ENCODE data around the gene NNMT. TPM values are rescaled to one million over a fixed set of nuclear protein-coding genes. Genes with fewer than 3 reads are reported as not detected.
"Not testable (repeated sequence)": the region's sequence is repeated elsewhere in the genome, so short reads cannot be mapped to it uniquely, and the experiment has no call there.

Gene NNMT
- total RNA-seq, 1 donor from 2014 or later, result 44.0 TPM

DNA sequence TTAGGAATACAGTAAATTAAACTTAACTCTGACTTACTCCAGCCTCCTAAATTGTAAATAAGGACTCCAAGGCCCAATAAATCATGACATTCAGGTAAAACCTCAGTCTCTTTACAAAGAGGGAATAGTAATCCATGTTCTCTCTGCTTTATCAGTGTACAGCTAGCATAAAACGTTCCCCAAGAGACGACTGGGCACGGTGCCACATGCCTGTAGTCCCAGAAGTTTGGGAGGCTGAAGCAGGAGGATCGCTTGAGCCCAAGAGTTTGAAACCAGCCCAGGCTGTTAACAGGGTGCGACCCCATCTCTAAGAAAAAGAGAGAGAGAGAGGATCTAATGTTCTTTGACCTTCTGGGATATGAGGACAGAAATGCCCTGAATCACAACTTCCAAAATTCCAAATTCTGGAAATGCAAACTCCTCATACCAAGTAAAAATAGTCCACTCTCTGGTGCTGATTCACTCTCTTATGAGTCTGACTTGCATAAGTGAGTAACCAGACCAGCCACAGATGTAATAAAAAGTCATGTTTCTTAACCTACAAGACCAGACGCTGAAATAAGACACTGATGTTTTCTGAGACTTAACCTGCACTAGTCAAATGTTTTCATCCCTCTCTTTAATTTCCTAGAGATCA is 25.5 kb downstream of the NNMT start:
- DNase-seq (ENCODE audit: missing footprints), result no peak
- no peak for ATAC-seq
- intact Hi-C loops (cut with DNase I), result no loop called here

GRCh38 chr11:114322934-114323333 is 26.7 kb downstream of the NNMT start:
- no peak for DNase-seq (ENCODE audit: missing footprints)
- intact Hi-C loops (cut with DNase I), result no loop called here
- no peak for ATAC-seq

DNA sequence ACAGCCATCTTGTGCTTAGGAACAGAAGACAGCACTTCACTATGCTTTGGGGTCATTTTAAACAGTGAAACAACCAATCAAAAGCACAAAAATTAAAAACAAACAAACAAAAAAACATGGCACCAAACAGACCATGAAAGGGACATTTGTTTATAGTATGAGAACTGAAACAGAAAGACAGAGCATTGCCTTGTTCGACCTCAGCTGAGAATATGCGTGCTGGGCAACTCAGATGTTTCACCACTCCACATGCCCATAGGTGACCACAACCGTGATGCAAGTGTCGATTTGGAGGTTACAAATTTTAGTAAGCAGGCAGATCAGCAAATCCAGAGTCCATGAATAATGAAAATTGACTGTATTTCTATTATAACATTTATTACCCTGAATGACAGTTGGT is 30.0 kb downstream of the NNMT start:
- intact Hi-C loops (cut with DNase I), result no loop called here
- ATAC-seq (no peak), DNase-seq (ENCODE audit: missing footprints) (no peak)

DNA sequence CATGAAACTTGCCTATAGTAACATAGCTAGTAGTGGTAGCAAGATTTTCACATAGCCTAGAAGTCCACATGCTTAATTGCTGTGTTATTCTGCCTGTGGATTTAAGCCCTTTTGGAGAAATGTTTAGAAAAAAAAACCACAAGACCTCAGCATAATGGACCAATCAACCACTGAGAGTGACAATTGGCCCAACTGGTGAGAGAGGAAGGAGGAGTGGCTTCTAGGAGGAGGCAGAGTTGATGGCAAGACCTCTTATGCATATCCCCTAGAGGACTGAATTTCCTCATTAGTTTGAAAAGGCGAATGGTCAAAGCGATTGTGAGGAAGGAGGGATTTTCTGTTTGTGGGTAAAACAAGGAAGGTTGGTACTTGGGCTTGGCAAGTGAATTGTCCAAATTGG is 30.6 kb downstream of the NNMT start:
- no peak for ATAC-seq
- DNase-seq (ENCODE audit: missing footprints), result no peak
- intact Hi-C loops (cut with DNase I), result no loop called here

DNA sequence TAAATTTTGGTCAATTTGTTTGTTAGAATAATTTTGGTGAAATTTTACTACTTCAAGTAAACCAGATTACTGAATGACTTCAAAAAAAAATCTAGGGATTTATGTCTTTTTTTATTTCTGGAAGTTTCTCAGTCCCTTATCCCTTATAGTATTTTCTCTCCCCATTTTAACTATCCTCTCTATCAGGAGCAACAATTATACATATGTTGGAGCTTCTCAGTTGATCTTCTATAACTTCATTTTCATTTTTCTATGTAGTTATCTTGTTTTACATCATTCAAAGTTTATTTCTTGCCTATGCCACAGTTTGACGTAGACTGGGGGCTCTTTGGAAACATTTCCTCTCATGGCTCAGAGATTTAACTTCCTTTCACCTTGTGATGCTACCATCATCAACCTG is 34.2 kb downstream of the NNMT start:
- no peak for ATAC-seq
- intact Hi-C loops (cut with DNase I), result no loop called here
- DNase-seq (ENCODE audit: missing footprints), result no peak

GRCh38 chr11:114340311-114341131 is 44.3 kb downstream of the NNMT start:
- intact Hi-C loops (cut with DNase I), result loop anchor here (2.0 to 10.0 kb wide), 3 partner anchors 58 to 422 kb away; no protein-coding TSS in a partner anchor
- ATAC-seq, result peak; percentile 77
- DNase-seq (ENCODE audit: missing footprints), result no peak

DNA sequence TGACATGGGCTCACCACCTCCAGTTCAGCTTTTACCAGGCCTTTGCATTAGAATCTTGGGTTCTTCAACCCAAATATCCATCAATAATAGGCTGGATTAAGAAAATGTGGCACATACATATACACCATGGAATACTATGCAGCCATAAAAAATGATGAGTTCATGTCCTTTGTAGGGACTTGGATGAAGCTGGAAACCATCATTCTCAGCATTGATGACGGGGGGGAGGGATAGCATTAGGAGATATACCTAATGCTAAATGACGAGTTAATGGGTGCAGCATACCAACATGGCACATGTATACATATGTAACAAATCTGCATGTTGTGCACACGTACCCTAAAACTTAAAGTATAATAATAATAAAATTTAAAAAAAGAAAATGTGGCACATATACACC is 45.5 kb downstream of the NNMT start:
- DNase-seq (ENCODE audit: missing footprints); ATAC-seq: not testable (repeated sequence)
- intact Hi-C loops (cut with DNase I), result loop anchor here (2.0 to 10.0 kb wide), 3 partner anchors 59 to 421 kb away; no protein-coding TSS in a partner anchor

GRCh38 chr11:114342476-114342875 is 46.3 kb downstream of the NNMT start:
- intact Hi-C loops (cut with DNase I), result loop anchor here (5.0 to 10.0 kb wide), 2 partner anchors 60 to 262 kb away; no protein-coding TSS in a partner anchor
- ATAC-seq (no peak), DNase-seq (ENCODE audit: missing footprints) (no peak)

DNA sequence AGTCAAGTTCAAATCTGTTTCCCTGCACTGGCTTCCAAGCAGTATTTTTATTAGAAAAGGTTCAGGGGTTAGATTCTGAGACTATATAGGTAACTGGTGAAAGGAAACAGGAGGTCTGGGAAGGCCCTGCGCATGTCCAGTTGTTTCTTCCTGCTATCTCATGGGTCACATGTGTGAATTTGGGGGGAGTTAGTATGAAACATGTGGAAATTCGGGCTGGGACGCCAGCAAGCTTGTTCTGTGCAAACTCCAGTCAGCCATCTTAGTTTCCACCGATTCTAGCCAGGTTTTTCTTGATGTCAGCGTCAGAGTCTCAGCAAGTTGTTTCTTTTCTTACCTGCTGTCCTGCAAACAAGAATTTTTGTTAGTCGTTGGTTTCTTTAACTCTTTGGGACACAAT is 46.8 kb downstream of the NNMT start:
- ATAC-seq (no peak), DNase-seq (ENCODE audit: missing footprints) (no peak)
- intact Hi-C loops (cut with DNase I), result loop anchor here (5.0 to 10.0 kb wide), 2 partner anchors 61 to 262 kb away; no protein-coding TSS in a partner anchor

GRCh38 chr11:114343493-114343892 is 47.3 kb downstream of the NNMT start:
- ATAC-seq, result no peak
- intact Hi-C loops (cut with DNase I), result loop anchor here (5.0 to 10.0 kb wide), 2 partner anchors 61 to 261 kb away; no protein-coding TSS in a partner anchor
- DNase-seq (ENCODE audit: missing footprints), result no peak

GRCh38 chr11:114344494-114344893 is 48.3 kb downstream of the NNMT start:
- ATAC-seq (no peak), DNase-seq (ENCODE audit: missing footprints) (no peak)
- intact Hi-C loops (cut with DNase I), result loop anchor here (5.0 to 10.0 kb wide), 2 partner anchors 62 to 260 kb away; no protein-coding TSS in a partner anchor

DNA sequence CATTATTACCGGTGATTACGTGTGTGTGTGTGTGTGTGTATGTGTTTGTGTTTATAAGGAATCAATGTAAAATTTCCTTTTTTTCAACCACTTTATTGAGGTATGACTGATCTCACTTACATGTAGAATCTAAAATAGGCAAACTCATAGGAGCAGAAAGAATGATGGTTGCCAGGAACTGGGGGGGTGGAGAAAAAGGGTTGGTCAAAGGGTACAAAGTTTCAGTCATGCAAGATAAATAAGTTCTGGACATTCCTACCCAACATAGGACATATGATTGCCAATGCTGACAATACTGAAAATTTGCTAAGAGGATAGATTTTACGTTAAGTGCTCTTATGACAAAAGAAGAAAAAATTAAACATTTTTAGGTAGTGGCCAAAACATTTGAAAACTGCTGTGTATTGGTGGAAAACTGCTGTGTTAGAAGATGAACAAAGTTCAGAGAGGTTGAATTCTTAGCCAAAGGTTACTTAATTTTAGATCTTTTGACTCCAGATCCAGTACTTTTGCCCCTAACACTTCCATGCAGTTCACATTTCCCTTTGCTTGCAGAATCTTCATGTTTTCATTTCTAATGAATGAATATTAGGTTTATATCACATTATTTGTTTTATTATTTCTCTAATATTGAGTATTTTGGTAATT is 49.5 kb downstream of the NNMT start:
- ATAC-seq (no peak), DNase-seq (ENCODE audit: missing footprints) (no peak)
- intact Hi-C loops (cut with DNase I), result loop anchor here (5.0 to 10.0 kb wide), 2 partner anchors 132 to 259 kb away; no protein-coding TSS in a partner anchor

GRCh38 chr11:114346709-114347141 is 50.5 kb downstream of the NNMT start:
- DNase-seq (ENCODE audit: missing footprints), result no peak
- intact Hi-C loops (cut with DNase I), result loop anchor here (5.0 to 10.0 kb wide), 2 partner anchors 131 to 258 kb away; no protein-coding TSS in a partner anchor
- ATAC-seq, result no peak

DNA sequence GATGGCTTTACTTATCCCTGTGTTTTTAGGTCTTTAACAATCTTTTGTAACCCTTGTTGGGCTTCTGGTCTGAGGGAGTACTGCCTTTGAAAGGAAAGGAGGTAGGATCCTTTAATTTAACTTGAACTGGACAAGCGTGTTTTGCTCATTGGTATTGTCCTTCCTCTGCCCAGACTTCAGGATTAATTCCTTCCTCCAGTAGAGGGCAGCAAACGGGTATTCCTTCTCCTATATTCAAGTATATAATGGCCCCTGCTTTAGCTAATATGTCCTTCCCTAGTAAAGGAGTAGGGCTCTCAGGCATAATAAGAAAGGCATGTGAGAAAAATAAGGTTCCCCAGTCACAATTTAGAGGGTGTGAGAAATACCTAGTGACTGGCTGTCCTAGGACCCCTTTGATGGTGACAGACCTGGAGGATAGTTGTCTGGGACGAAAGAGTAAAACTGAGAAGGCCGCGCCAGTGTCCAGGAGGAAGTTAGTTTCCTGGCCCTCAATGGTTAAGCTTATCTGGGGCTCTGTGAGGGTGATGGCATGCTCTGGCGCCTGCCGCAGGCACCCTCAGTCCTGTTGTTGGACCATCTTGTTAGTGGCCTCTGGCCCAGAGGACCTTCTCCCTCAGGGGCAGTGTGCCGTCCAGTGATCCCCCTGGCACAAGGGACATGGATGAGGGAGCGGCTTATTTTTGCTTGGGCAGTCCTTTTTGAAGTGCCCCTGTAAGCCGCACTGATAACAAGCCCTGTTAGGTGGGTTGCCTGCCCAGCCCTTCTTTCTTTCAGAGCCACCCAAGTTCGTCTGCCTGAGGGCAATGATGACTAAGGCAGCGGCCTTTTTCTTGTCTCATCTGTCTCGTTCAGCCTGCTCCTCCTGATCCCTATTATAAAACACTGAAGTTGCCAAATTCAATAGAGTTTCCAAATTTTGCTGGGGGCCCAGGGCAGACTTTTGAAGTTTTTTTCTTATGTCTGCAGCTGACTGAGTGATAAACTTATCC is 52.3 kb downstream of the NNMT start:
- peak; percentile 59 for ATAC-seq
- DNase-seq (ENCODE audit: missing footprints), result no peak
- intact Hi-C loops (cut with DNase I), result loop anchor here (2.0 to 10.0 kb wide), 3 partner anchors 90 to 256 kb away; partner anchors contain the start of gene REXO2

DNA sequence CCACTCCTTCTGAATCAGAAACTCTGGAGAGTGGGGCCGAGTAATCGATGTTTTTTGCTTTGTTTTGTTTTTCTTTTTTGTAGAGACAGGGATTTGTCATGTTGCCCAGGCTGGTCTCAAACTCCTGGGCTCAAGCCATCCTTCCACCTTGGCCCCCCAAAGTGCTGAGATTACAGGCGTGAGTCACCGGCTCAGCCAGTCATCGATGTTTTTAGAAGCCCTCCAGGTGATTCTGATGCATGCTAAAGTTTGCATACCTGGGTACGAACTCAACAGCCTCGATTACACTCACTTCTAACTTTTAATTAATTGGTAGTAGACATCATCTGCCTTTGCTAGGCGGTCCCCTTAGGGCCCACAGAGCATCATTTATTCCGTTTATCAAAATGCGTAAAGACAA is 53.8 kb downstream of the NNMT start:
- no peak for ATAC-seq
- intact Hi-C loops (cut with DNase I), result no loop called here
- DNase-seq (ENCODE audit: missing footprints), result no peak

GRCh38 chr11:114353443-114353842 is 57.2 kb downstream of the NNMT start:
- intact Hi-C loops (cut with DNase I), result no loop called here
- no peak for DNase-seq (ENCODE audit: missing footprints)
- ATAC-seq, result no peak

DNA sequence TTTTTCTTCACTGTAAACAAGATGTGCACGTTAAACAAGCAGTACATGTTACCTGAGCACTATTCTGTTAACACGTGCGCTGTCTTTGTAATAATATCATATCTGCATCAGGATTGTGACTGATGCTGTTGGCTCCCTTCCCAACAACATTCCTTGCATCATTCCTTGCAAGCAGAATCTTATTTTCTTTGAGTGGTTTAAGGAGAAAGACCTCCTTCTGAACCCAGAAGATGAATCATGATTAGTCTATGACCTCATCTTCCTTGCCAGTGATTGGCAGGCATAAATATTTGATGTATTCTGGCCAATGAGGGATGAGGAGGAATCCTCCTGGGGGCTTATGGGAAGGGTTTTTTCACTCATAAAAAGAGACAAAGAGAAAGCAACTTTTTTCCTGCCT is 57.9 kb downstream of the NNMT start:
- intact Hi-C loops (cut with DNase I), result no loop called here
- ATAC-seq (no peak), DNase-seq (ENCODE audit: missing footprints) (no peak)

GRCh38 chr11:114358716-114359115 is 62.5 kb downstream of the NNMT start:
- intact Hi-C loops (cut with DNase I), result no loop called here
- DNase-seq (ENCODE audit: missing footprints) (no peak), ATAC-seq (no peak)
